GM12864 (cell line): ENCODE results near the gene POR.
"Not testable (repeated sequence)": the region's sequence is repeated elsewhere in the genome, so short reads cannot be mapped to it uniquely, and the experiment has no call there.

Source experiments
- DNase-seq: peaks from one replicate; pipeline ENCODE4 v3.0.0-alpha.2; 2011; ENCODE audit warnings: low read depth
- H3K4me3 ChIP-seq: 2 replicates; pipeline ENCODE4 v1.5.1; 2011; ENCODE audit warnings: mild to moderate bottlenecking, low read depth, low read length, control low read depth
- TF ChIP-seq, protein P1 (sequence below): IDR thresholded peaks from 2 replicates; pipeline ENCODE4 v1.5.1; 2011; ENCODE audit warnings: low read depth, mild to moderate bottlenecking, moderate library complexity, low read length, control low read depth, inconsistent platforms; ENCODE audit errors: missing control alignments

Gene POR

DNA sequence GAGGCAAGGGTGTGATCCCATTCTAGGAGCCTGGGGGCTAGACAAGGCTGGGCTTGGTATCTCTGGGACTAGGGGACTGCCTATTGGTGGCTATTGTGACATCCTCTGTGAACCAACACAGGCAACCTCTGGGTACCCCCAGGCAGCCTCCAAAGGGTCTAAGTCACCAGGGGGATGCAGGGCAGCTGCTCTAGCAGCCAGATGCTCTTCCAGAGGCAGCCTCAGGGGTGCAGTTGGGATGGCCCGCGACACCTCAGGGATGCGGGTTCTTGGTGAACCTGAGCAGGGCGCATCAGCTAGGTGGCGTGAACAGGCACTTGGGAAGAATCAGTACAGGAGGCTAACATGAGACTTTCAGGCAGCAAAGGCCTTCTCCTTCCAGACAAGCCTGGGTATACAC, 81.0 kb downstream of the POR start:
- DNase-seq, result no peak
- TF ChIP-seq, protein P1, sequence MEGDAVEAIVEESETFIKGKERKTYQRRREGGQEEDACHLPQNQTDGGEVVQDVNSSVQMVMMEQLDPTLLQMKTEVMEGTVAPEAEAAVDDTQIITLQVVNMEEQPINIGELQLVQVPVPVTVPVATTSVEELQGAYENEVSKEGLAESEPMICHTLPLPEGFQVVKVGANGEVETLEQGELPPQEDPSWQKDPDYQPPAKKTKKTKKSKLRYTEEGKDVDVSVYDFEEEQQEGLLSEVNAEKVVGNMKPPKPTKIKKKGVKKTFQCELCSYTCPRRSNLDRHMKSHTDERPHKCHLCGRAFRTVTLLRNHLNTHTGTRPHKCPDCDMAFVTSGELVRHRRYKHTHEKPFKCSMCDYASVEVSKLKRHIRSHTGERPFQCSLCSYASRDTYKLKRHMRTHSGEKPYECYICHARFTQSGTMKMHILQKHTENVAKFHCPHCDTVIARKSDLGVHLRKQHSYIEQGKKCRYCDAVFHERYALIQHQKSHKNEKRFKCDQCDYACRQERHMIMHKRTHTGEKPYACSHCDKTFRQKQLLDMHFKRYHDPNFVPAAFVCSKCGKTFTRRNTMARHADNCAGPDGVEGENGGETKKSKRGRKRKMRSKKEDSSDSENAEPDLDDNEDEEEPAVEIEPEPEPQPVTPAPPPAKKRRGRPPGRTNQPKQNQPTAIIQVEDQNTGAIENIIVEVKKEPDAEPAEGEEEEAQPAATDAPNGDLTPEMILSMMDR, result no peak
- no peak overlapping the region for H3K4me3 ChIP-seq

DNA sequence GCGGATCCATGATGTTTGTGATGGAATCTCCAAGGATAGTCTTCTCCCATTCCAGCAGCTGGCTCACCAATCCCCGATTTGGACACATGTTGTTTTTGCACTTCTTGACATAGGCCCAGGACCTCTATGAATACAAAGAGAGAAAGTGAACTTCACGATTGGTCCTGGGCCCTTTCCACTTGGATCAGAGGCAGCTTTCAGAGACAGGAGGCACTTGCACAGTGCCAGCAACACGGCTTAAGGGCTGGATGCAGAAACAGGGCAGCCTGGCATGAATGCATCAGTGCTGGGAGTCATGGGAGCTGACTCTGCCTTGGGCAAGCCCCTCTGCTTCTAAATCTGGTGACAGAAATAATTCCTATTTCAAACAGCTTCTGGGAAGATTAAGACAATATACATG, 81.5 kb downstream of the POR start:
- H3K4me3 ChIP-seq, result no peak overlapping the region
- DNase-seq, result no peak
- TF ChIP-seq, protein P1, result no peak

DNA sequence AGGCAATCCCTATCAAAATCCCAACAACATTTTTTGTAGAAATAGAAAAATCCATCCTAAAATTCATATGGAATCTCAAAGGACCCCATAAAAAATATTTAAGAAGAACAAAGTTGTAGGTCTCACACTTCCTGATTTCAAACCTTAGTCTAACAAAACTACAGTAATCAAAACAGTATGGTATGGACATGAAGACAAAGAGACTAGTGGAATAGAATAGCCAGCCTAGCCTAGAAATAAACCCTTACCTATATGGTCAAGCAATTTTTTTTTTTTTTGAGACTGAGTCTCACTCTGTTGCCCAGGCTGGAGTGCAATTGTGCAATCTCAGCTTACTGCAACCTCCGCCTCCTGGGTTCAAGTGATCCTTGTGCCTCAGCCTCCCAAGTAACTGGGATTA, 83.1 kb downstream of the POR start:
- TF ChIP-seq, protein P1, result no peak
- no peak overlapping the region for H3K4me3 ChIP-seq
- no peak for DNase-seq

DNA sequence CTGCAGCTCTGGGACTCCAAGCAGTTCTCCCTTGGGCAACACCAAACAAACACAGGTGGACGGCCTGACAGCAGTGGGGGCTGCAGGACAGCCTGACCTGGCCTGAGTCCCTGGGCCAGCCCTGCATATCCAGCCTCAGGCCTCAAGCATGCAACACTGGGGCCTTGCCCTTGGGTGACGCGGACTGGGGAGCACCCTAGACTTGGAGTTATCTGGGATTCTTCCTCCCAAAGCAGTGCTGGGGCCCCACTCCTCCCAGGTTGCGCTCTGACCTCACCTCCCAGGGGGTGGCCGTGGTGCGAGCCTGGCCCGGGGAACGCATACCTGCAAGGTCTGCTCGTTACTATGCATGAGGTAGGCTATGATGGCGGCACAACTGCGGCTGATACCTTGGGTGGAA, 85.6 kb downstream of the POR start:
- TF ChIP-seq, protein P1, result no peak
- no peak for DNase-seq
- H3K4me3 ChIP-seq, result no peak overlapping the region

DNA sequence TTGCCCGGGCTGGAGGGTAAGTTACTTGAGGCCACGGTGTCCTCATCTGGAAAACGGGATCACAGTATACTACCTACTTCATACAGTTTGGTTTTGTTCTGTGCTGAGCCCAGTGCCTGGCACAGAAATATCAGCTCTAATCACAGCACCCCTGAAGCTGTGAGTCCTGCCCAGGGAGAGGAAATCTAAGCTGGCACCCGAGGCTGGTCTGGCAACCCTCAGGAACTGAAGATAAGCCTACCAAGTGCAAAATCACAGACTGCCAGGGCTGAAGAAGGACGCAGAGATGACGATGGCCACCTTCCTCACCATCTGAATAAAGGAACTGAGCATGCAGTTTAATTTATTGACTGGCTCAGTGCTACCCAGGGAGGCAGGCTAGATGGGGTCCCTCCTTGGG, 87.2 kb downstream of the POR start:
- no peak overlapping the region for H3K4me3 ChIP-seq
- TF ChIP-seq, protein P1, result no peak
- no peak for DNase-seq

DNA sequence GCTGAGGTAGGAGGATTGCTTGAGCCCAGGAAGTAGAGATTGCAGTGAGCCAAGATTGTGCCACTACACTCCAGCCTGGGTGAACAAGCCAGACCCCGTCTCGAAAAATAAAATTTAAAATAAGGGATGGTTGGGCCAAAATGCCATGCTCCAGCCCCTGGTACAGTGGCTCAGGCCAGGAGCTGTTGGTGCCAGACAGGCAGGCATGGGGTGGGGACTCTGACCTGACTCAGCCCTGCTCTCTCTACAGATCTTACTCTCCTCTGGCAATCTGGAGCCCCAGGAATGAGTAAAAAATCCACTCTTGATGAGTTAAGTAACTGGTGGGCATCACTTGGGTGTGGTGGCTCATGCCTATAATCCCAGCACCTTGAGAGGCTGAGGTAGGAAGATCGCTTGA, 87.9 kb downstream of the POR start:
- TF ChIP-seq, protein P1, result no peak
- no peak overlapping the region for H3K4me3 ChIP-seq
- no peak for DNase-seq

DNA sequence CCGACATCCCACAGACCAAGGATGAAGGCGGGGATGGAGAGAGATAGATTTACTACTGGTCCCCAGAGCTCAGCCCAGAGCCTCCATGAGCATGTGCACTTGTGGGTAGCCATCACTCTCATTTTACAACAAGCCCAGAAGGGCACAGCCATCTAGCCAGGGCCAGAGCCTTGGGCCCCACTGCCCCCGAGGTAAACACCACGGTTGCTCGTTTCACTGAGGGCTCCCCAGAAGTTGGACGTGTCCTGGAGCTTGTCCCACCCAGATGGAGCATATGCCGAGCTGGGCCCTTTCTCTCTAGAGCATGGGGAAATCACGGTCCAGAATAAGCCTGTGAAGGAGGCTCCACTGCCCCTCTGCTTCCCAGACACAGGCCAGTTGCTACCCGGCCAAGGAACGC, 88.4 kb downstream of the POR start:
- DNase-seq, result no peak
- H3K4me3 ChIP-seq, result no peak overlapping the region
- TF ChIP-seq, protein P1, result no peak

DNA sequence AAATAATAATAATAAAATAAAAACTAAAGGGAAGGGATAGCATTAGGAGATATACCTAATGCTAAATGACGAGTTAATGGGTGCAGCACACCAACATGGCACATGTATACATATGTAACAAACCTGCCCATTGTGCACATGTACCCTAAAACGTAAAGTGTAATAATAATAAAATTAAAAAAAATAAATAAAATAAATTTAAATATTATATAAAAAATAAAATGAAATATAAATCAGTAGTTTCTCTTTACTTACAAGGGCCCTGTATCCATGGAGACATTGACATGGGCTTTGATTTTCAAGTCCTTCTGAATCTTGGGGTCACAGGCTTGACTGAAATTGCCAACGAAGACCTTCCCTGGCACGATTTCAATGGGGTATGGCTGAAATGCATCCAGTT, 90.0 kb downstream of the POR start:
- H3K4me3 ChIP-seq, DNase-seq: not testable (repeated sequence)
